SKM-1 treated with dmso at 0.1 percent for 144 hours (cell line): ENCODE measurements around the gene MBD3L4.
"Not testable (repeated sequence)": the region's sequence is repeated elsewhere in the genome, so short reads cannot be mapped to it uniquely, and the experiment has no call there.

Experiments
- DNase-seq: peaks from one replicate; lab custom pipeline; 2025; ENCODE audit not compliant: unreplicated experiment; lab: John Stamatoyannopoulos, UW

MBD3L4 gene

DNA sequence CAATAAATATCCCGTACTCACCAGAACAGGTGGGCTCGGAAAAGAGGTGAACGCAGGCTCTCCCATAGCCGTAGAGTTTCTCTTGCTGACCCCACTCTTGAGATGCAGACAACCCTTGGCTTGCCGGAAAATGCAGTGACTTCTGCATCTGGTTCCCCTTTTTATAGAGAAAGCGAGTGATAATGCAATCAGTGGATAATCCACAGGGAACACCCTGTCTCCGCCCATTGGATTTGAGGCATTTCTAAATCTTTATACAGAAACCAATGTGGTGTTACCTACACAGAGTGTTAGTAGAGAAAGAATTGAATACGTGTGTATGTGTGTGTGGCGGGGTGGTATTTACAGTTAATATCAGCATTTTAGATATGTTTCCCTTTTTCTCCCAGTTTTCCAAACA is at the start of gene MBD3L4:
TSS of gene MBD3L4 (minus strand) at position 101 of the 400 bp plus-strand sequence. CDS start at position 66, 35 bp downstream.
- DNase-seq: not testable (repeated sequence)

DNA sequence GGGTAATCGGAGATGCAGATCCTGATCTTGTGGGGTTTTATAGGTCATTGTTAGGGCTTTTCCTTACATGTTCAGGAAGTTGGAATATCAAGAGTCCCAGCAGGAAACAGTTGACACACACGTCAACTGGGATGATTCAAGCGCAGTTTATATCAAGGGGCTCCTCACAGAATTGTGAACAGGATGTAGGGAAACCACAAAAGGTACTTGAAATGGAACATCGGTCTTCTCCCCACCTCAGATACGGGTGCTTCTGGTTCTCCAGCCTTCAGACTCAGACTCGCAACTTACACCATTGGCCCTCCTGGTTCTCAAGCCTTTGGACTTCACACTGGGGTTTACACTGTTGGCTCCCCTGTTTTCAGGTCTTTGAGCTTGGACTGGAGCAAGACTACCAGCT is 49.0 kb upstream of the MBD3L4 start:
- DNase-seq: no peak

DNA sequence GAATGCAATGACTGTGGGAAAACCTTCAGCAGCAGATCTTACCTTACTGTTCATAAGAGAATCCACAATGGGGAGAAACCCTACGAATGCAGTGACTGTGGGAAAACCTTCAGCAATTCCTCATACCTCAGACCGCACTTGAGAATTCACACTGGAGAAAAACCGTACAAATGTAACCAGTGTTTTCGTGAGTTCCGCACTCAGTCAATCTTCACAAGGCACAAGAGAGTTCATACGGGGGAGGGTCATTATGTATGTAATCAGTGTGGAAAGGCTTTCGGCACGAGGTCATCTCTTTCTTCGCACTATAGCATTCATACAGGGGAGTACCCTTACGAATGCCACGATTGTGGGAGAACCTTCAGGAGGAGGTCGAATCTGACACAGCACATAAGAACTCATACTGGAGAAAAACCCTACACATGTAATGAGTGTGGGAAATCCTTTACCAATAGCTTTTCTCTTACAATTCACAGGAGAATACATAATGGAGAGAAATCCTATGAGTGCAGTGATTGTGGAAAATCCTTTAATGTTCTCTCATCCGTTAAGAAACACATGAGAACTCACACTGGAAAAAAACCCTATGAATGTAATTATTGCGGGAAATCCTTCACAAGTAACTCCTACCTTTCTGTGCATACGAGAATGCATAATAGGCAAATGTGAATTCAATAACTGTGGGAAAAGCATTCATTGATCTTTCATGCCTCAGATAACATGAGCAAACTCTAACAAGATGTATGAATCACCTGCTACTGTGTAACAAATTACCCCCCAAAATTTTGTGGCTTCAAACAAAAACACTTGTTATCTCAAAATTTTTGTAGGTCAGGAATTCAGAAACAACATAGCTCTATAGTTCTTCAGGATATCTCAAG is 43.3 kb upstream of the MBD3L4 start:
- no peak for DNase-seq

DNA sequence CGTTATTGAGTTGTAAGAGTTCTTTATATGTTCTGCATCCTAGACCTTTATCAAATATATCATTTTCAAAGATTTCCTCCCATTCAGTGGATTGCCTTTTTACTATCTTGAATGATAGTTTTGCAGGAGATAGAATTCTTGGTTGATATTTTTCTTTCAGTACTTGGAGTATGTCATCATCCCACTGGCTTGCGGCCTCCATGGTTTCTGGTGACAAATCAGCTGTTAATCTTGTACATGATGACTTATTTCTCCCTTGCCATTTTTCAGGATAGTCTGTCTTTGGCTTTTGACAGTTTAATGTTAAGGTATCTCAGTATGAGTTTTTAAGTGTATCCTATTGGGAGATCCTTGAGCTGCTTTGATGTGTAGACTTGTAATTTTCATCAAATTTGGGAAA is 38.0 kb upstream of the MBD3L4 start:
- DNase-seq: no peak

DNA sequence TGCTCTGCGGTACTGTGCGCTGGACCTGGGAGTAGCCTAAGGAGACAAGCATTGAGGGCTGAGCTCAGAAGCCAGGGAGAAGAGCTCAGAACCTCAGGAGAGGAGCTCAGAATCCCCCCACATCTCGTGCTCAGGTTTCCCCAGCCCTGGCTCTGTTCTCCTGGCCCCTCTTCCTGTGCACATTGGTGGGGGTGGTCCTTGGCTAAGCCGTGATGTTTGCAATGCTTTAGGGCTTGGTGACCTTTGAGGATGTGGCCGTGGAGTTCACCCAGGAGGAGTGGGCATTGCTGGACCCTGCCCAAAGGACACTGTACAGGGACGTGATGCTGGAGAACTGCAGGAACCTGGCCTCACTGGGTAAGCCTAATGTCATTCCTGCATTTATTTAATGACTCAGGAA is 36.2 kb upstream of the MBD3L4 start:
- DNase-seq: no peak

DNA sequence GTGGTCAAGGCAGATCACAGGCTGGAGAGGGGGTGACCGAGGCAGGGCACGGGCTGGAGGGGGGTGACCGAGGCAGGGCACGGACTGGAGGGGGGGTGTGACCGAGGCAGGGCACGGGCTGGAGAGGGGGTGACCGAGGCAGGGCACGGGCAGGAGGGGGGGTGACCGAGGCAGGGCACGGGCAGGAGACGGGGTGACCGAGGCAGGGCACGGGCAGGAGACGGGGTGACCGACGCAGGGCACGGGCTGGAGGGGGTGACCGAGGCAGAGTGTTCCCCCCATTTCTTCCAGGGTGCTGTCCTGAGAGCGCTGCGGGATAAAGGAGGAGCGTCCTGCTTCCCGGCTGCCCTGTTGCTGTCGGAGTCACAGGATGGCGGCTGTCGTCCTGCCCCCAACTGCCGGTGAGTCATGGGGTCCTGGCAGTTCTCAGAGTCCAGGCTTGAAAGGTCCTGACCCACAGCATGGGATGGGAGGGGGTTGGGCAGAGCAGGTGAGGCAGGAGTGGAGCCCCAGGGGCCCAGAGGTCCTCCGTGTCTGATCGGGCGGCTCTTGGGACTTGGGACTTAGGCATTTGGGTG is 34.8 kb upstream of the MBD3L4 start:
- DNase-seq: no peak

DNA sequence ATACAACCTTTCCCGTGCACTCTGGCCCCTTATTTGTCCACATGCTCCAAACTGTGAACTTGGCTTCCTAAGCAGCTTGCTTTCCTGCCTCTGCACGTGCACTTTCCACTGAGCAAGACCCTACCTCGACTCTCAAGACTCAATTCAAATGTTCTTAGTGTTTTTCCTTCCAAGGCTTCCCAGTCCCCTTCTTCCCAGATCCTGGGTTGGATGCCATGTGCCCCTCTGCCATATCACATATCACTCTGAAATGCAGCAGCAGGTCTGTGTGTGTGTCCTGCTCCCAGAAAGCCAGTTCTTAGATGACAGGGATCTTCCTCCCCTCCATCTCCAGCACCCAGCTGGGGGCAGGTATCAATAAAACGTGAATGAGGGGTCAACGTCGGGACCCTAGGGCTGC is 32.6 kb upstream of the MBD3L4 start:
- no peak for DNase-seq

DNA sequence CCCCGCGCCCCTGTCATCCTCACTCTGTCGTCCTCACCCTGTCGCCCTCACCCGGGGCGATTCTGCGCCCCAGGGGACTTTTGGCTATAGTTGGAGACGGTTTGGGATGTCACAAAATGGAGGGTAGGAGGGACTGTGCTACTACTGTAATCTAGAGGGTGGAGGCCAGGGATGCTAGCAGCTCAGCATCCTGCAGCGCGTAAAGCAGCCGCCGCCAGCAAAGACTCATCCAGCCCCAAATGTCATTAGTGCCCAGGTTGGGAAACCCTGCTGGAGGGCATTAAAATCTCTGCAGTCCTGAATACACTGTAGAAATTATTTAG is 29.9 kb upstream of the MBD3L4 start:
- no peak for DNase-seq

DNA sequence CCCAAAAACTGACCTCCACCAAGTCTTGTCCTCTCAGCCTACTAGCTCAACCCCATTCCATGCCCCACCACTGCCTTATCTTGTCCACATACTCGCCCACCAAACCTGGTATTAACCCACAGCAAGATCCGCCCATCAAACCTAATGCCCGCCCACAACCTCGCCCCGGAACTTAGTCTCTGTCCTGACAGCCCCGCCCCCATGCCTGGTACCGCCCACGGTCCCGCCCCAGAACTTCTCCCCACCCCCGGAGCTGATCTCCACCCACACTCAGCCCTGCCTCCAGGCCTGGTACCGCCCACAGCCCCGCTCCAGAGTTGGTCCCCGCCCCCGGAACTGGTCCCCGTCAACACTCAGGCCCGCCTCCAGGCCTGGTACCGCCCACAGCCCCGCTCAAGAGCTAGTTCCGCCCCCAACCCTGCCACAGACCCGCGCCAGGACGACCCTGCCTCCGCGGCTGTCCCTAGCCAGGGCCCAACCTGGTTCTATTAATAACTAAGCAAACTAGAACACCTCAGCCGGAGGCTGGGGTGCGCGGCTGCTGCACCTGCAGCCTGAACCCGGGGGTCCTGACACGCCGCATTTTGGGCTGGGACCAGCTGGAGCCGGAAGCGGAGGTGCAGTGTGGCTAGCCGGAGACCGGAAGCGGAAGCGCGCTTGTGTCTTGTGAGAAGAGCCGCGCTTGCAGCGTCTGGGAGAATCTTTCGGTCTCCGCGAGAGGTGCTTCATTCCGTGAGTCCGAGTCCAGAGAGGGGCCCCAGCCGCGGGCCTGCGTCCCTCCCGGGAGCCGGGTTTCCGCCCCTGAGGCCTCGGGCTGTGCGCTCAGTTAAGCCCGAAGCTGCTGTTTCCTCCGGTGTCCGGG is 29.3 kb upstream of the MBD3L4 start, which contains the start of gene ZNF557:
TSS of gene ZNF557 (plus strand) at position 662 of the 862 bp plus-strand sequence. CDS start 5,372 bp downstream, outside the sequence.
- DNase-seq: peak; percentile 92

DNA sequence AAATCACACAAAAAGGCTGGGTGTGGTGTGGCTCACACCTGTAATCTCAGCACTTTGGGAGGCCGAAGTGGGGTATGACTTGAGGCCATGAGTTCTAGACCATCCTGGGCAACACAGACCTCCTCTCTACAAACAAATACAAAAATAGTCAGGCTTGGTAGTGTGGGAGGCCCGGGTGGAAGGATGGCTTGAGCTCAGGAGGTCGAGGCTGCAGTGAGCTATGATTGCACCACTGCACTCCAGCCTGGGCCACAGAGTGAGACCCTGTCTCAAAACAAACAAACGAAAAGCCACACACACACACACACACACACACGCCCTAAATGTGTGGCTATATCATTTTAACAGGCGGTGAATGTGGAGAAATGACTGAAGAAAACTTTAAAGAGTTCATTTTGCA is 28.6 kb upstream of the MBD3L4 start:
- no peak for DNase-seq

DNA sequence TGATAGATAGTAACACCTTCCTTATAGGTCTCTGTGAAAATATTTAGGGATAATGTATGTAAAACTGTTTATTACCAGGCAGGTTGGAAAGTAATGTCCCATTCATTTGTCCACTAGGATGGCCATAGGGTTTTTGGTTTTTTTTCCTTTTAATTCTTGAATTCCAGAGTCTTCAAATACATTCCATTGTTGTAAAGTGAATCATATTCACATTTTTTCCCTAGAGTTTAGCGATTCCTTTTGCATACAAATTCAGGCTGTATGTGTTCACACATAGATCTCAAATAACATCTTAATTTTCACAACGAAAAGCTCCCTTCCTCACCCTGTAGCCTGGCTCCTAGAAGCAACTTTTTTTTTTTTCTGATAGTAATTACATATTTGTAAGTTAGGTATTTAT is 27.7 kb upstream of the MBD3L4 start:
- no peak for DNase-seq

DNA sequence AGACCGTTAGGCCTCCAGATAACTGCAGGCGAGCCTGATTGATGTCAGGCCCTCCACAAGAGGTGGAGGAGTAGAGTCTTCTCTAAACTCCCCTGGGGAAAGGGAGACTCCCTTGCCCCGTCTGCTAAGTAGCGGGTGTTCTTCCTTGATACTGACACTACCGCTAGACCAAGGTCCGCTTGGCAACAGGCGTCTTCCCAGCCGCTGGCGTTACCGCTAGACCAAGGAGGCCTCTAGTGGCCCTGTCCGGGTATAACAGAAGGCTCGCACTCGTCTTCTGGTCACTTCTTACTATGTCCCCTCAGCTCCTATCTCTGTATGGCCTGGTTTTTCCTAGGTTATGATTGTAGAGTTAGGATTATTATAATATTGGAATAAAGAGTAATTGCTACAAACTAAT is 27.1 kb upstream of the MBD3L4 start:
- not testable (repeated sequence) for DNase-seq

DNA sequence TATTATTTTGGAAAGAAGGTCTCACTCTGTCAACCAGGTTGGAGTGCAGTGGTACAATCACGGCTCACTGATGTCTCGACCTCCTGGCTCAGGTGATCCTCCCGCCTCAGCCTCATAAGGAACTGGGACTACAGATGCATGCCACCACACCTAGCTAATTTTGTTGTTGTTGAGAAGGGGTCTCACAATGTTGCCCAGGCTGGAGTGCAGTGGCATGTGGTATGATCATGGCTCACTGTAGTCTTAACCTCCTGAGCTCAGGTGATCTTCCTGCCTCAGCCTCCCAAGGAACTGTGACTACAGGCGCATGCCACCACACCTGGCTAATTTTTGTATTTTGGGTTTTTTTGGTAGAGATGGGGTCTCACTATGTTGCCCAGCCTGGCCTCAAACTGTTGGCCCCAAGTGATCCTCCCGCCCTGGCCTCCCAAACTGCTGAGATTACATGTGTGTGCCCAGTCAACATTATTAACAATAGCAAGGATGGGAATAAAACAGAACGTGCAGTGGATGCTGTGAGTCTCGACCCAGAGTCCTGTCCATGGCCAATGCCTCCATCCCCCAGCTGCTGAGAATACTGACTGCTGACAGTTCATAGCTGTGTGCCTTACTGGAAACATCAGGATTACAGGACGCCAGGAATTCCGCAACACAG is 23.9 kb upstream of the MBD3L4 start:
- DNase-seq: no peak

DNA sequence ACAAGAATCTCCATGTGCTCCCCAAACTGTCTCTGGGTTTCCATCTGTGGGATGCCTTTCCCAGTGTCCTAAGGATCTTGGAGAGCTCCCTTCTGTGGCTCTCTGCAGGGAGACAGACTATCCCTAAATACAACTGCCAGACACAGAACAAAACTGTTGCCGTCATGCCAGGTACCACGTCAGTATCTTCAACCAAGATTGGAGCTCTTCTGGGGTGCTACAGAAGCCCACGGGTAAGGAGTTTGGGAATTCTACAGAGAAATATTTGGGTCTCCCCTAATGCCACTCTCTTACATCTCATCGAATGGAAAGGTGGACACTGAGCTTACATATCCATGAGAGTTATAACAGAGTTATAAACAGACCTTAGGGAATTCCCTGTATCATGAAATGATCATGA is 23.4 kb upstream of the MBD3L4 start:
- DNase-seq: no peak

DNA sequence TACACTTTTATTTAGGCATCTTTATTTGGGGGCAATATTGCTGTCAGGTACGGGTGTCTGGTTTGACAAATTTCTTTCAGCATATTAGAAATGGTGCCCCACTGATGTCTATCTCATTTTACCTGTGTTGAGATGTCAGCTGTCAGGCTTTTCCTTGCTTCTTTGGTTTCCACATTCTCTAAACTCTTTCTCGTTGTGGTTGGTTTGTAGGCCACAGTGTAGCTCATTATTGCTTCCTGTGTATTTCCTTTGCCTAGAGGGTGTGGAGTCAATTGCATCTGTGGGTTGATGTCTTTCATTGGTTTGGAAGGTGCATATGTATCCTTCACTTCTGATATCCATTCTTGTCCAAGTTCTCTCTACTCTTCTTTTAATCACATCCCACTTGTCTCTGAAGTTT is 20.0 kb upstream of the MBD3L4 start:
- DNase-seq: not testable (repeated sequence)

DNA sequence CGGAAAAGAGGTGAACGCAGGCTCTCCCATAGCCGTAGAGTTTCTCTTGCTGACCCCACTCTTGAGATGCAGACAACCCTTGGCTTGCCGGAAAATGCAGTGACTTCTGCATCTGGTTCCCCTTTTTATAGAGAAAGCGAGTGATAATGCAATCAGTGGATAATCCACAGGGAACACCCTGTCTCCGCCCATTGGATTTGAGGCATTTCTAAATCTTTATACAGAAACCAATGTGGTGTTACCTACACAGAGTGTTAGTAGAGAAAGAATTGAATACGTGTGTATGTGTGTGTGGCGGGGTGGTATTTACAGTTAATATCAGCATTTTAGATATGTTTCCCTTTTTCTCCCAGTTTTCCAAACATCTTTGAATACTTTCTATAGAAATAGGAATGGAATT is 18.6 kb upstream of the MBD3L4 start, which contains the start of gene MBD3L3:
TSS of gene MBD3L3 (minus strand) at position 101 of the 400 bp plus-strand sequence. CDS start at position 30, 71 bp downstream.
- not testable (repeated sequence) for DNase-seq

DNA sequence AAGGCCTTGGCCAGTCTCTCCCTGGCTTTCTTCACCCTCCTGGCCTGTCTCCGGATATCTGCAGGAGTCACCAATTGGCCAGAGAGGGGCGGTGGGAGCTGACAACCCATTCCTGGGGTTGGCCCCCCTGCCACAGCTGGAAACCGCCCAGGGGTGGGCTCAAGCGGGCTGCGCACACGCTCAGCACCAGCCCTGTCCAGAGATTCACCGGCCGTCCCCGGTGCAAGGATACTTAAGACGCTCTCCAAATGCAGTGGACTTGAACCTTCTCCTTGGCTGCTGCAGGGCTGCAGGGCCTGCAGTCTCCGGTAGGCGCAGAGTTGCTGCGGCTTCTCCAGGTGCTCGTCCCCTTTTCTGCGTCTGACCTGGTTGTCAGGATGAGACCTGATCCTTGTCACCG is 16.4 kb upstream of the MBD3L4 start:
- DNase-seq: not testable (repeated sequence)

DNA sequence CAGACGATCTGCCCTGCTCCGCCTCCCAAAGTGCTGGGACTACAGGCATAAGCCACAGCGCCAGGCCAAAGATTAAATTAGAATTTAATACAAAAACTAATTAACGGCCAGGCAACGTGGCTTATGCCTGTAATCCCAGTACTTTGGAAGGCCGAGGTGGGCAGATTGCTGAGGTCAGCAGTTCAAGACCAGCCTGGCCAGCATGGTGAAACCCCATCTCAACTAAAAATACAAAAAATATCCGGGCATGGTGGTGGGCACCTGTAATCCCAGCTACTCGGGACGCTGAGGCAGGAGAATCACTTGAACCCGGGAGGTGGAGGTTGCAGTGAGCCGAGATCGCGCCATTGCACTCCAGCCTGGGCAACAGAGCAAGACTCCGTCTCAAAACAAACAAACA is 15.7 kb upstream of the MBD3L4 start:
- not testable (repeated sequence) for DNase-seq

DNA sequence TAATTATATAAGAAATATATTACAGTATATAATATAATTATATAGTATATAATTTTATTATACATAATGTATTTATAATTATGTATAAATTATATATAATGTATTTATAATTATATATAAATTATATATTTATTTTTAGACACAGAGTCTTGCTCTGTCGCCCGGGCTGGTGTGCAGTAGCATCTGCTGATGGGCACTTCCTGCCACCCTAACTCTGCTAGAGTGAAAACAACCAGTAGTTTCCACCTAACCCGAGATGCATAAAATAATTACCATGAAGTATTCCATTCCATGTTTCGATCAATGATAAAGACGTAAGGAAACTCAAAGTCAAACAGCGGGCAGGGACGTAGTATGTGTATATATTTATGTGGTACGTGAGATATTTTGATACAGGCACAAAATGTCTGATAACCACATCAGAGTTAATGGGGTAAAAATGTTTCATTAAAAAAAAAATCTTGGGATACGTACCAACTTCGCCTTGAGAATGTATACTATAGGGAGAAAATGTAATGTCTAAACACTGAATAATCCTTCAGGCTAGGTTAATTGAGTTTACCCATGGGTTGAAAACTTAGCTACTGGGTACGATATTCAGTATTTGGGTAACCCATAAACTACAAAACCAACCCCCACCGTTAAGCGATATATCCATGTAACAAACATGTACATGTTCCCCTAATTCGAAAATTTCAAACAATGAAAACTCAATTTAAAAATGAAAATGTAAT is 14.8 kb upstream of the MBD3L4 start:
- not testable (repeated sequence) for DNase-seq

DNA sequence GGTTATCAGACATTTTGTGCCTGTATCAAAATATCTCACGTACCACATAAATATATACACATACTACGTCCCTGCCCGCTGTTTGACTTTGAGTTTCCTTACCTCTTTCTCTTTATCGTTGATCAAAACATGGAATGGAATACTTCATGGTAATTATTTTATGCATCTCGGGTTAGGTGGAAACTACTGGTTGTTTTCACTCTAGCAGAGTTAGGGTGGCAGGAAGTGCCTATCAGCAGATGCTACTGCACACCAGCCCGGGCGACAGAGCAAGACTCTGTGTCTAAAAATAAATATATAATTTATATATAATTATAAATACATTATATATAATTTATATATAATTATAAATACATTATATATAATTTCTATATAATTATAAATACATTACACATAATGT is 12.9 kb upstream of the MBD3L4 start:
- not testable (repeated sequence) for DNase-seq
